ENCODE results near the gene FDX2.

DNA sequence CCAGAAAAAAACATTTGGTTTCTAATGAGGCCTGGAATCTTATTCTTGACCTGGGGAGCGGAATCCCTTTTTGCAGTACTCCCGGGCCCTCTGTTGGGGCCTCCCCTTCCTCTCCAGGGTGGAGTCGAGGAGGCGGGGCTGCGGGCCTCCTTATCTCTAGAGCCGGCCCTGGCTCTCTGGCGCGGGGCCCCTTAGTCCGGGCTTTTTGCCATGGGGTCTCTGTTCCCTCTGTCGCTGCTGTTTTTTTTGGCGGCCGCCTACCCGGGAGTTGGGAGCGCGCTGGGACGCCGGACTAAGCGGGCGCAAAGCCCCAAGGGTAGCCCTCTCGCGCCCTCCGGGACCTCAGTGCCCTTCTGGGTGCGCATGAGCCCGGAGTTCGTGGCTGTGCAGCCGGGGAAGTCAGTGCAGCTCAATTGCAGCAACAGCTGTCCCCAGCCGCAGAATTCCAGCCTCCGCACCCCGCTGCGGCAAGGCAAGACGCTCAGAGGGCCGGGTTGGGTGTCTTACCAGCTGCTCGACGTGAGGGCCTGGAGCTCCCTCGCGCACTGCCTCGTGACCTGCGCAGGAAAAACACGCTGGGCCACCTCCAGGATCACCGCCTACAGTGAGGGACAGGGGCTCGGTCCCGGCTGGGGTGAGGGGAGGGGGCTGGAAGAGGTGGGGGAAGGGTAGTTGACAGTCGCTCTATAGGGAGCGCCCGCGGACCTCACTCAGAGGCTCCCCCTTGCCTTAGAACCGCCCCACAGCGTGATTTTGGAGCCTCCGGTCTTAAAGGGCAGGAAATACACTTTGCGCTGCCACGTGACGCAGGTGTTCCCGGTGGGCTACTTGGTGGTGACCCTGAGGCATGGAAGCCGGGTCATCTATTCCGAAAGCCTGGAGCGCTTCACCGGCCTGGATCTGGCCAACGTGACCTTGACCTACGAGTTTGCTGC is 28.7 kb downstream of the FDX2 start, which contains the start of gene ICAM4:
- TF ChIP-seq POLR2A (IDR thresholded peaks at IDR 0.05) (no peak), EP300 (IDR thresholded peaks at IDR 0.05) (no peak)
- TF ChIP-seq, protein P1, sequence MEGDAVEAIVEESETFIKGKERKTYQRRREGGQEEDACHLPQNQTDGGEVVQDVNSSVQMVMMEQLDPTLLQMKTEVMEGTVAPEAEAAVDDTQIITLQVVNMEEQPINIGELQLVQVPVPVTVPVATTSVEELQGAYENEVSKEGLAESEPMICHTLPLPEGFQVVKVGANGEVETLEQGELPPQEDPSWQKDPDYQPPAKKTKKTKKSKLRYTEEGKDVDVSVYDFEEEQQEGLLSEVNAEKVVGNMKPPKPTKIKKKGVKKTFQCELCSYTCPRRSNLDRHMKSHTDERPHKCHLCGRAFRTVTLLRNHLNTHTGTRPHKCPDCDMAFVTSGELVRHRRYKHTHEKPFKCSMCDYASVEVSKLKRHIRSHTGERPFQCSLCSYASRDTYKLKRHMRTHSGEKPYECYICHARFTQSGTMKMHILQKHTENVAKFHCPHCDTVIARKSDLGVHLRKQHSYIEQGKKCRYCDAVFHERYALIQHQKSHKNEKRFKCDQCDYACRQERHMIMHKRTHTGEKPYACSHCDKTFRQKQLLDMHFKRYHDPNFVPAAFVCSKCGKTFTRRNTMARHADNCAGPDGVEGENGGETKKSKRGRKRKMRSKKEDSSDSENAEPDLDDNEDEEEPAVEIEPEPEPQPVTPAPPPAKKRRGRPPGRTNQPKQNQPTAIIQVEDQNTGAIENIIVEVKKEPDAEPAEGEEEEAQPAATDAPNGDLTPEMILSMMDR (IDR thresholded peaks at IDR 0.05), result no peak

Measured in ovary (tissue), 3 donors.